Measurements from ENCODE around the gene NFIX.

NFIX gene

GRCh38 chr19:12990431-12990830 lies 4.8 kb upstream of the NFIX start:
- TF ChIP-seq ZFX (IDR thresholded peaks at IDR 0.05) = no peak
- TF ChIP-seq CTCF (conservative IDR thresholded peaks at IDR 0.05) = no peak
- H3K27ac ChIP-seq = peak overlapping the region; percentile 59

- TF ChIP-seq ZFX (IDR thresholded peaks at IDR 0.05) = no peak
- no peak for TF ChIP-seq CTCF (conservative IDR thresholded peaks at IDR 0.05)
- peak overlapping the region; percentile 59 for H3K27ac ChIP-seq
Observed at GRCh38 chr19:12990853-12991252, 4.4 kb upstream of the NFIX start.

- peak overlapping the region; percentile 59 for H3K27ac ChIP-seq
- TF ChIP-seq ZFX (IDR thresholded peaks at IDR 0.05) = no peak
- no peak for TF ChIP-seq CTCF (conservative IDR thresholded peaks at IDR 0.05)
Observed at GRCh38 chr19:12991296-12991695, 4.0 kb upstream of the NFIX start.

- peak overlapping the region; percentile 59 for H3K27ac ChIP-seq
- TF ChIP-seq CTCF (conservative IDR thresholded peaks at IDR 0.05) (no peak), ZFX (IDR thresholded peaks at IDR 0.05) (no peak)
Observed at GRCh38 chr19:12992729-12993128, 2.5 kb upstream of the NFIX start.

GRCh38 chr19:12993562-12993961 lies 1.7 kb upstream of the NFIX start:
- TF ChIP-seq CTCF (conservative IDR thresholded peaks at IDR 0.05) (no peak), ZFX (IDR thresholded peaks at IDR 0.05) (no peak)
- peak overlapping the region; percentile 100 for H3K27ac ChIP-seq

GRCh38 chr19:12995596-12996405 lies 526 bp downstream of the NFIX start:
- TF ChIP-seq ZFX (IDR thresholded peaks at IDR 0.05) (no peak), CTCF (conservative IDR thresholded peaks at IDR 0.05) (no peak)
- peak overlapping the region; percentile 100 for H3K27ac ChIP-seq

- TF ChIP-seq ZFX (IDR thresholded peaks at IDR 0.05) (no peak), CTCF (conservative IDR thresholded peaks at IDR 0.05) (no peak)
- H3K27ac ChIP-seq = peak overlapping the region; percentile 100
Observed at GRCh38 chr19:12996406-12997094, 1.3 kb downstream of the NFIX start.

Measured in C4-2B (cell line).